Measurements from ENCODE around the gene BNC2.

GRCh38 chr9:16501726-16502125, 368.7 kb downstream of the BNC2 start:
- TF ChIP-seq CTCF (conservative IDR thresholded peaks at IDR 0.05; ENCODE audit: low read length), result no peak
- no peak for TF ChIP-seq EZH2phosphoT487 (IDR thresholded peaks at IDR 0.05; ENCODE audit: borderline replicate concordance, low read depth, low read length)

Measured in OCI-LY7 (cell line).